Measurements from ENCODE around the gene APH1A. TPM values are rescaled to one million over a fixed set of nuclear protein-coding genes. Genes with fewer than 3 reads are reported as not detected.

APH1A gene
- total and polyA plus RNA-seq, 2 experiments from 2014 or later, result 52.1 to 148 TPM

- DNase-seq (ENCODE audit: low spot score), result no peak
- Histone ChIP-seq H3K79me2 (peaks cover under 1% of the 10 kb centered on the region), H3K27me3 (no peaks in the 10 kb centered on the region), H3K4me2 (no peak overlapping the region), H2AFZ (no peak overlapping the region), H3K27ac (no peak overlapping the region), H3K9me3 (ENCODE audit: low read depth) (no peaks in the 10 kb centered on the region), H3K4me1 (ENCODE audit: insufficient read depth) (peaks cover 40% of the 10 kb centered on the region), H3K9me2 (replicated peaks; ENCODE audit: insufficient read depth) (no peaks in the 10 kb centered on the region), H3K4me3 (no peak overlapping the region), H4K20me1 (ENCODE audit: insufficient read depth, poor library complexity, severe bottlenecking) (no peaks in the 10 kb centered on the region), H3K36me3 (replicated peaks; ENCODE audit: insufficient read depth, low read depth) (no peaks in the 10 kb centered on the region)
- no peak for TF ChIP-seq EZH2 (IDR thresholded peaks at IDR 0.05; ENCODE audit: borderline replicate concordance)
- TF ChIP-seq EZH2phosphoT487 (IDR thresholded peaks at IDR 0.05; ENCODE audit: low read depth, severe bottlenecking, unreplicated experiment), result no peak
- TF ChIP-seq, protein P1, sequence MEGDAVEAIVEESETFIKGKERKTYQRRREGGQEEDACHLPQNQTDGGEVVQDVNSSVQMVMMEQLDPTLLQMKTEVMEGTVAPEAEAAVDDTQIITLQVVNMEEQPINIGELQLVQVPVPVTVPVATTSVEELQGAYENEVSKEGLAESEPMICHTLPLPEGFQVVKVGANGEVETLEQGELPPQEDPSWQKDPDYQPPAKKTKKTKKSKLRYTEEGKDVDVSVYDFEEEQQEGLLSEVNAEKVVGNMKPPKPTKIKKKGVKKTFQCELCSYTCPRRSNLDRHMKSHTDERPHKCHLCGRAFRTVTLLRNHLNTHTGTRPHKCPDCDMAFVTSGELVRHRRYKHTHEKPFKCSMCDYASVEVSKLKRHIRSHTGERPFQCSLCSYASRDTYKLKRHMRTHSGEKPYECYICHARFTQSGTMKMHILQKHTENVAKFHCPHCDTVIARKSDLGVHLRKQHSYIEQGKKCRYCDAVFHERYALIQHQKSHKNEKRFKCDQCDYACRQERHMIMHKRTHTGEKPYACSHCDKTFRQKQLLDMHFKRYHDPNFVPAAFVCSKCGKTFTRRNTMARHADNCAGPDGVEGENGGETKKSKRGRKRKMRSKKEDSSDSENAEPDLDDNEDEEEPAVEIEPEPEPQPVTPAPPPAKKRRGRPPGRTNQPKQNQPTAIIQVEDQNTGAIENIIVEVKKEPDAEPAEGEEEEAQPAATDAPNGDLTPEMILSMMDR (IDR thresholded peaks at IDR 0.05; ENCODE audit: poor library complexity), result no peak
- WGBS (ENCODE audit: low lambda C conversion rate, missing lambda C conversion rate), result 95% methylated on average over 6 of the region's 6 CpGs
These were observed 7.4 kb downstream of the APH1A start for GRCh38 chr1:150261367-150261766.

DNA sequence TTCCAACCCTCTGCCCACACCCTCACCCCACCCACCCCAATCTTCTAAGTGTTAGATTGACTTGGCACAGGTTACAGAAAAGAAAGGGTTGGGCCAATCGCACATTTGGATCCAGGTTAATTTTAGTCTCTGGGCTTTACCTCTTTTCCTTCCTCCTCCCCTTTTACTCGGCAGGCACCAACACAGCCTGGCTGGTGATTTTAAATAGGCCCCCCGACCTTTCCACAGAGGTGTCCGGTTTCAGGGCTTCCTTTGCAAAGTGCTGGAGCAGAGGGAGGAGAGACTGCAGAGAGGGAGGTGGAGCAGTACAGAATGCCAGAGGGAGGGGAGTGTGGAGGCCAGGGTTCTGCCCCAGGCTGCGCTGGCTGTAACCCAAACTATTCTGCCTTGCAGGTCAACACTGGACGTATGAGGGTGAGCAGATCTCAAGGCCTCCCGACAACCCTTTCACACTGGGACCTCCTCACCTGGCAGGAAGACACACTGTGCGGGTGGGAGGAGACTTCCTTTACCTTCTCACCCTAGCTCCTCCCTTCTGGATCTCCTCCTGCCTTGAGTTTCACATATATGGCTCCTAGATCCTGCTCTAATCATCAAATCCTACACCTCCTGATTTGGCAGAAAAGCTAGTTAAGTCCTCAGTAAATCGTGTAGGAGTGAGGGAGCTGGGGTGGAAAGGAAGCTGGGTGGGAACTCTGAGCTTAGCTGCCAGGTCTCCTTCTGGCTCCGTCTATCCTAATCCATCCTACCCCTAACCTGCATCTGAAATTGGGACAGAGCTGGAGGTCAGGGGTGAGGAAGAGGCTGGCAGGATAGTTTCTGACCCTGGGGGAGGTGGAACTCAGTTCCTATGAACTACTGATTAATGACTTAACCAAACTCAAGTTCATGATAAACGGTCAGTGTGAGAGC lies 8.8 kb downstream of the APH1A start:
- DNase-seq (ENCODE audit: low spot score), result peak; percentile 73
- TF ChIP-seq, protein P1 (IDR thresholded peaks at IDR 0.05; ENCODE audit: poor library complexity), result no peak
- TF ChIP-seq EZH2 (IDR thresholded peaks at IDR 0.05; ENCODE audit: borderline replicate concordance), result no peak
- no peak for TF ChIP-seq EZH2phosphoT487 (IDR thresholded peaks at IDR 0.05; ENCODE audit: low read depth, severe bottlenecking, unreplicated experiment)
- Histone ChIP-seq H3K27me3 (no peaks in the 10 kb centered on the region), H3K36me3 (replicated peaks; ENCODE audit: insufficient read depth, low read depth) (no peaks in the 10 kb centered on the region), H3K4me1 (ENCODE audit: insufficient read depth) (peaks cover 48% of the 10 kb centered on the region), H3K27ac (peak overlapping the region; percentile 85), H3K79me2 (no peaks in the 10 kb centered on the region), H4K20me1 (ENCODE audit: insufficient read depth, poor library complexity, severe bottlenecking) (no peaks in the 10 kb centered on the region), H3K9me2 (replicated peaks; ENCODE audit: insufficient read depth) (no peaks in the 10 kb centered on the region), H3K9me3 (ENCODE audit: low read depth) (no peaks in the 10 kb centered on the region), H3K4me3 (no peak overlapping the region), H3K4me2 (peak overlapping the region; percentile 76), H2AFZ (peak overlapping the region; percentile 54)
- WGBS (ENCODE audit: low lambda C conversion rate, missing lambda C conversion rate), result 11% methylated on average over 11 of the region's 11 CpGs

GRCh38 chr1:150259217-150259616 lies 9.6 kb downstream of the APH1A start:
- no peak overlapping the region for H2AFZ ChIP-seq
- peak overlapping the region; percentile 85 for H3K27ac ChIP-seq
- H3K4me1 ChIP-seq (ENCODE audit: insufficient read depth), result peaks cover 48% of the 10 kb centered on the region
- 46% methylated on average over 4 of the region's 4 CpGs for WGBS (ENCODE audit: low lambda C conversion rate, missing lambda C conversion rate)
- no peaks in the 10 kb centered on the region for H3K36me3 ChIP-seq (replicated peaks; ENCODE audit: insufficient read depth, low read depth)
- no peak overlapping the region for H3K4me3 ChIP-seq
- no peak for DNase-seq (ENCODE audit: low spot score)
- no peaks in the 10 kb centered on the region for H3K27me3 ChIP-seq
- H3K4me2 ChIP-seq, result peak overlapping the region; percentile 76
- no peak for TF ChIP-seq EZH2 (IDR thresholded peaks at IDR 0.05; ENCODE audit: borderline replicate concordance)
- TF ChIP-seq EZH2phosphoT487 (IDR thresholded peaks at IDR 0.05; ENCODE audit: low read depth, severe bottlenecking, unreplicated experiment), result no peak
- TF ChIP-seq, protein P1 (IDR thresholded peaks at IDR 0.05; ENCODE audit: poor library complexity), result no peak
- H3K9me2 ChIP-seq (replicated peaks; ENCODE audit: insufficient read depth), result no peaks in the 10 kb centered on the region
- H4K20me1 ChIP-seq (ENCODE audit: insufficient read depth, poor library complexity, severe bottlenecking), result no peaks in the 10 kb centered on the region
- H3K9me3 ChIP-seq (ENCODE audit: low read depth), result no peaks in the 10 kb centered on the region
- no peaks in the 10 kb centered on the region for H3K79me2 ChIP-seq
